ENCODE results near the gene RILPL1.

DNA sequence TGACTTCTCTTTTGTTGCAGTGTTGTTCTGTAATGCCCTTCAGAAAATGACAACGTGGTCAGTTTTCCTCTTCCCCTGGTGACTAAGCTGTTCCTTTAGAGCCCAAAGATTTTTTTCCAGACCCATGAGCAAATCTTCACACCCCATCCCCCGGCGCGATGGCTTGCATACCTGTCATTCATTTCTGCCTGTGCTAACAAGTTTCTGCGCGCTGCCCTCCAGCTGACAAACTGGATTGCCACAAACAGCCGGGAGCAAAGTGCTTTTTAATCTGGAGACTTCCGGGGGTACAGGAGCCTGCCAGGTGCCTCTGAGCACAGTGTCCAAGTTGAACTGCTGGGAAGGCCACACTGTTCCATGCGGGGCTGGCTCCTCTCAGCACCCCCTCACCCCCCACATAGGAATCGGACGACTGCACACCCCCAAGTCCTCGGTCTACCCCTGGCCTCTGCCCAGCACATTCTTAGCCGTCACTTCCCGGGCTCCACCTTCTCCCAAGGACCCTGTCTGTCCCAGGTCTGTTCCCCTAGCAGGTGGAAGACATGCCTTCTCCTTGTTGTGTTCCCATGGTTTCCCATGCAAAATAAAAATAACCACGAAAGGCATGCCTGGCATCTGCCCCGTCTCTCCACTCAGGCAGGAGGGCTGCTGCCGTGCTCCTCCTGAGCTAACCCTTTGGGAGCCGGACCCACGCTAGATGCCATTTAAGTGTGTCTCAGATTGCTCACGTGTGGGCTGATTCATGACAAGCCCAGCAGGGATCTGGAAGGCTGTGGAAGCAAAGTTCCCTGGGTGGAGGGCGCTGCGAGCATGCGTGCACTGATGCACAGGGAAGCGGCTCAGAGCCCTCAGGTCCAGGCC, 14.1 kb downstream of the RILPL1 start:
- TF ChIP-seq, protein P1, sequence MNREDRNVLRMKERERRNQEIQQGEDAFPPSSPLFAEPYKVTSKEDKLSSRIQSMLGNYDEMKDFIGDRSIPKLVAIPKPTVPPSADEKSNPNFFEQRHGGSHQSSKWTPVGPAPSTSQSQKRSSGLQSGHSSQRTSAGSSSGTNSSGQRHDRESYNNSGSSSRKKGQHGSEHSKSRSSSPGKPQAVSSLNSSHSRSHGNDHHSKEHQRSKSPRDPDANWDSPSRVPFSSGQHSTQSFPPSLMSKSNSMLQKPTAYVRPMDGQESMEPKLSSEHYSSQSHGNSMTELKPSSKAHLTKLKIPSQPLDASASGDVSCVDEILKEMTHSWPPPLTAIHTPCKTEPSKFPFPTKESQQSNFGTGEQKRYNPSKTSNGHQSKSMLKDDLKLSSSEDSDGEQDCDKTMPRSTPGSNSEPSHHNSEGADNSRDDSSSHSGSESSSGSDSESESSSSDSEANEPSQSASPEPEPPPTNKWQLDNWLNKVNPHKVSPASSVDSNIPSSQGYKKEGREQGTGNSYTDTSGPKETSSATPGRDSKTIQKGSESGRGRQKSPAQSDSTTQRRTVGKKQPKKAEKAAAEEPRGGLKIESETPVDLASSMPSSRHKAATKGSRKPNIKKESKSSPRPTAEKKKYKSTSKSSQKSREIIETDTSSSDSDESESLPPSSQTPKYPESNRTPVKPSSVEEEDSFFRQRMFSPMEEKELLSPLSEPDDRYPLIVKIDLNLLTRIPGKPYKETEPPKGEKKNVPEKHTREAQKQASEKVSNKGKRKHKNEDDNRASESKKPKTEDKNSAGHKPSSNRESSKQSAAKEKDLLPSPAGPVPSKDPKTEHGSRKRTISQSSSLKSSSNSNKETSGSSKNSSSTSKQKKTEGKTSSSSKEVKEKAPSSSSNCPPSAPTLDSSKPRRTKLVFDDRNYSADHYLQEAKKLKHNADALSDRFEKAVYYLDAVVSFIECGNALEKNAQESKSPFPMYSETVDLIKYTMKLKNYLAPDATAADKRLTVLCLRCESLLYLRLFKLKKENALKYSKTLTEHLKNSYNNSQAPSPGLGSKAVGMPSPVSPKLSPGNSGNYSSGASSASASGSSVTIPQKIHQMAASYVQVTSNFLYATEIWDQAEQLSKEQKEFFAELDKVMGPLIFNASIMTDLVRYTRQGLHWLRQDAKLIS (CRISPR knock-in tag; IDR thresholded peaks at IDR 0.05): no peak
- TF ChIP-seq, protein P2, sequence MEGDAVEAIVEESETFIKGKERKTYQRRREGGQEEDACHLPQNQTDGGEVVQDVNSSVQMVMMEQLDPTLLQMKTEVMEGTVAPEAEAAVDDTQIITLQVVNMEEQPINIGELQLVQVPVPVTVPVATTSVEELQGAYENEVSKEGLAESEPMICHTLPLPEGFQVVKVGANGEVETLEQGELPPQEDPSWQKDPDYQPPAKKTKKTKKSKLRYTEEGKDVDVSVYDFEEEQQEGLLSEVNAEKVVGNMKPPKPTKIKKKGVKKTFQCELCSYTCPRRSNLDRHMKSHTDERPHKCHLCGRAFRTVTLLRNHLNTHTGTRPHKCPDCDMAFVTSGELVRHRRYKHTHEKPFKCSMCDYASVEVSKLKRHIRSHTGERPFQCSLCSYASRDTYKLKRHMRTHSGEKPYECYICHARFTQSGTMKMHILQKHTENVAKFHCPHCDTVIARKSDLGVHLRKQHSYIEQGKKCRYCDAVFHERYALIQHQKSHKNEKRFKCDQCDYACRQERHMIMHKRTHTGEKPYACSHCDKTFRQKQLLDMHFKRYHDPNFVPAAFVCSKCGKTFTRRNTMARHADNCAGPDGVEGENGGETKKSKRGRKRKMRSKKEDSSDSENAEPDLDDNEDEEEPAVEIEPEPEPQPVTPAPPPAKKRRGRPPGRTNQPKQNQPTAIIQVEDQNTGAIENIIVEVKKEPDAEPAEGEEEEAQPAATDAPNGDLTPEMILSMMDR (IDR thresholded peaks at IDR 0.05 in 2 of 3, conservative IDR thresholded peaks at IDR 0.05 in 1 of 3; ENCODE audit: insufficient read depth in 2 of 3, low read depth in 1 of 3, low read length in 3 of 3): no peak
- TF ChIP-seq SETDB1 (IDR thresholded peaks at IDR 0.05; ENCODE audit: low read length) (no peak), CBX5 (IDR thresholded peaks at IDR 0.05; ENCODE audit: borderline replicate concordance, low read depth) (no peak), TAF1 (IDR thresholded peaks at IDR 0.05; ENCODE audit: control insufficient read depth, extremely low read depth, insufficient read depth, low read length, severe bottlenecking) (no peak), ZC3H11A (IDR thresholded peaks at IDR 0.05; ENCODE audit: low read depth, low read length) (no peak), YY1 (IDR thresholded peaks at IDR 0.05; ENCODE audit: borderline replicate concordance in 1 of 3, control insufficient read depth in 1 of 3, extremely low read depth in 1 of 3, insufficient read depth in 3 of 3, insufficient read length in 1 of 3, insufficient replicate concordance in 2 of 3, low read depth in 1 of 3, low read length in 2 of 3) (no peak), CEBPB (tag; IDR thresholded peaks at IDR 0.05) (no peak), BACH1 (tag; IDR thresholded peaks at IDR 0.05) (no peak)

Measured in K562 (cell line).